NOMO-1 treated with dmso at 0.1 percent for 144 hours (cell line): ENCODE data around the gene FBXO31.
"Not testable (repeated sequence)": the region's sequence is repeated elsewhere in the genome, so short reads cannot be mapped to it uniquely, and the experiment has no call there.

Experiments used
- DNase-seq: peaks from one replicate; lab custom pipeline; 2025; ENCODE audit not compliant: unreplicated experiment; lab: John Stamatoyannopoulos, UW

Gene FBXO31

GRCh38 chr16:87365021-87365713 is 18.4 kb downstream of the FBXO31 start:
- no peak for DNase-seq

GRCh38 chr16:87363771-87364455 is 19.7 kb downstream of the FBXO31 start:
- no peak for DNase-seq

GRCh38 chr16:87362828-87363559 is 20.6 kb downstream of the FBXO31 start:
- not testable (repeated sequence) for DNase-seq

- no peak for DNase-seq
These were observed 21.5 kb downstream of the FBXO31 start for GRCh38 chr16:87361916-87362619.

- no peak for DNase-seq
These were observed 22.5 kb downstream of the FBXO31 start for GRCh38 chr16:87360862-87361610.

GRCh38 chr16:87359121-87359520 is 24.5 kb downstream of the FBXO31 start:
- no peak for DNase-seq

- DNase-seq: no peak
These were observed 24.9 kb downstream of the FBXO31 start for GRCh38 chr16:87358696-87359095.

GRCh38 chr16:87358250-87358649 is 25.3 kb downstream of the FBXO31 start:
- DNase-seq: no peak

- no peak for DNase-seq
These were observed 27.1 kb downstream of the FBXO31 start for GRCh38 chr16:87356491-87356853.

GRCh38 chr16:87353613-87354012 is 30.0 kb downstream of the FBXO31 start:
- DNase-seq: no peak

- no peak for DNase-seq
These were observed 30.8 kb downstream of the FBXO31 start for GRCh38 chr16:87352818-87353217.

GRCh38 chr16:87351320-87351698 is 32.3 kb downstream of the FBXO31 start:
- no peak for DNase-seq

GRCh38 chr16:87350681-87351319 is 32.8 kb downstream of the FBXO31 start:
- DNase-seq: no peak

- no peak for DNase-seq
These were observed 33.5 kb downstream of the FBXO31 start for GRCh38 chr16:87350031-87350430.

GRCh38 chr16:87348616-87349157 is 34.9 kb downstream of the FBXO31 start:
- no peak for DNase-seq

- DNase-seq: no peak
These were observed 35.5 kb downstream of the FBXO31 start for GRCh38 chr16:87347932-87348615.

- DNase-seq: no peak
These were observed 37.0 kb downstream of the FBXO31 start for GRCh38 chr16:87346517-87347060.

- DNase-seq: no peak
These were observed 37.7 kb downstream of the FBXO31 start for GRCh38 chr16:87345726-87346424.
